SH-SY5Y (cell line): Measurements from ENCODE around the gene MYH16.

Source experiments
- GATA2 ChIP-seq: IDR thresholded peaks from 2 replicates; pipeline ENCODE4 v1.6.1; 2011; ENCODE audit warnings: mild to moderate bottlenecking, low read depth, low read length
- GATA3 ChIP-seq: IDR thresholded peaks from 2 replicates; pipeline ENCODE4 v1.6.1; 2011; ENCODE audit warnings: low read depth, mild to moderate bottlenecking, low read length, moderate library complexity

DNA sequence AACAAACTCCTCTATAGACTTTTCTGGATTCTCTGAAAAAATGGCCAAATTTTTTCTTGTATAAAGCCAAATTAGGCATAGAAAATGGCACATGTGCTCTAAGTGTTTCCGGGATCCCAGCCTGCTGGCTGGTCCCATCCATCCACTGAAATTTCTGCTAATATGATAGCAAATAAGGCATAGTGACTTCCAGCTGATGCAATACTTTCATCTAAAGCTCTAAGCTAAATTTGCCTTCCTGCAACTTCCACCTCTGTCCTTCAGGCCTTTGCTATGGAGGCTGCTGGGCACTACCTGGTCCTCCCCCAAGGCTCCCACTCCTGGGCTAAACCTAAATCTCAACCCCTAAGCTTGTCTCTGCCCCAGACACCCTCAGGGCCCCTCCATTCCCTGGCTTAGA is 20.5 kb downstream of the MYH16 start:
- TF ChIP-seq GATA3 (no peak), GATA2 (no peak)
